NK-92 (cell line): ENCODE results near the gene ADGRV1.
"Not testable (repeated sequence)": the region's sequence is repeated elsewhere in the genome, so short reads cannot be mapped to it uniquely, and the experiment has no call there.

Experiments
- DNase-seq: peaks from one replicate; lab custom pipeline; 2025; ENCODE audit not compliant: unreplicated experiment; lab: John Stamatoyannopoulos, UW

ADGRV1 gene

GRCh38 chr5:91024206-91024605, 465.6 kb downstream of the ADGRV1 start:
- DNase-seq, result no peak

- DNase-seq, result no peak
Measured at GRCh38 chr5:91024727-91025126, 466.1 kb downstream of the ADGRV1 start.

GRCh38 chr5:91025449-91025848, 466.9 kb downstream of the ADGRV1 start:
- DNase-seq, result no peak

- DNase-seq, result no peak
Measured at GRCh38 chr5:91025956-91026355, 467.4 kb downstream of the ADGRV1 start.

- no peak for DNase-seq
Measured at GRCh38 chr5:91026466-91026865, 467.9 kb downstream of the ADGRV1 start.

GRCh38 chr5:91027405-91028139, 469.0 kb downstream of the ADGRV1 start:
- no peak for DNase-seq

- no peak for DNase-seq
Measured at GRCh38 chr5:91028499-91028956, 469.9 kb downstream of the ADGRV1 start.

- no peak for DNase-seq
Measured at GRCh38 chr5:91030521-91031401, 472.2 kb downstream of the ADGRV1 start.

- no peak for DNase-seq
Measured at GRCh38 chr5:91031402-91031752, 472.8 kb downstream of the ADGRV1 start.

GRCh38 chr5:91032125-91032524, 473.5 kb downstream of the ADGRV1 start:
- DNase-seq, result no peak

- DNase-seq, result no peak
Measured at GRCh38 chr5:91033370-91033769, 474.8 kb downstream of the ADGRV1 start.

GRCh38 chr5:91038180-91038808, 479.7 kb downstream of the ADGRV1 start:
- DNase-seq, result no peak

- DNase-seq, result not testable (repeated sequence)
Measured at GRCh38 chr5:91041132-91041531, 482.5 kb downstream of the ADGRV1 start.

- DNase-seq, result no peak
Measured at GRCh38 chr5:91042247-91042935, 483.8 kb downstream of the ADGRV1 start.

- no peak for DNase-seq
Measured at GRCh38 chr5:91042936-91043255, 484.3 kb downstream of the ADGRV1 start.

- no peak for DNase-seq
Measured at GRCh38 chr5:91048073-91048472, 489.5 kb downstream of the ADGRV1 start.

GRCh38 chr5:91049112-91049511, 490.5 kb downstream of the ADGRV1 start:
- DNase-seq, result no peak

- no peak for DNase-seq
Measured at GRCh38 chr5:91049800-91050199, 491.2 kb downstream of the ADGRV1 start.

GRCh38 chr5:91052411-91052810, 493.8 kb downstream of the ADGRV1 start:
- DNase-seq, result not testable (repeated sequence)

GRCh38 chr5:91052977-91053740, 494.6 kb downstream of the ADGRV1 start:
- no peak for DNase-seq

GRCh38 chr5:91053741-91054025, 495.1 kb downstream of the ADGRV1 start:
- DNase-seq, result no peak
